Measurements from ENCODE around the gene BIRC2. TPM values are rescaled to one million over a fixed set of nuclear protein-coding genes. Genes with fewer than 3 reads are reported as not detected.

The BIRC2 gene
- total RNA-seq, 1 experiment from 2014 or later: 28.2 TPM

DNA sequence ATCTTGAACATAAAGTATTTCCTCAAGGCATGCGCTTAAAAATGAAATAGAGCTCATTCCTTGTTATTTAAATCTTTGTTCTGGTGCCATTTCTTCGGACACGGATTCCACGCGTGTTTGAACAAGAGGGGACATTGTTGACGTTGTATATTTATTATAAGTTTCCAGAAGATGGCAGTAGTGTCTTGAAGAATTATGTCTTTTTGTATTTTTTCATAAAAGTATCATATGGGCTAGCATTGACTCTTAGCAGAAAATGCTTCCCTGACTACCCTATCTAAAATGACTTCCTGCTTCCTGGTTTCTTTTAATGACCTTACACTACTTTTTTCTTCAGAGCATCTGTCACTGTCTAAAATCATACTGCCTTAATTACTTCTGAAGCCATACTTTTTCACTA lies 20.4 kb downstream of the BIRC2 start:
- Histone ChIP-seq H4K20me1 (ENCODE audit: control insufficient read depth, insufficient read depth, insufficient read length) (no peaks in the 10 kb centered on the region), H4K91ac (ENCODE audit: insufficient read length, low read depth, low read length) (no peak overlapping the region), H3T11ph (ENCODE audit: low read length) (no peak overlapping the region), H3K4me1 (ENCODE audit: insufficient read depth, low read length) (no peaks in the 10 kb centered on the region), H4K5ac (ENCODE audit: insufficient read length, low read depth, low read length) (no peak overlapping the region), H3K4ac (ENCODE audit: low read depth, low read length) (no peak overlapping the region), H2BK120ac (ENCODE audit: low read depth, low read length, poor library complexity, severe bottlenecking) (no peak overlapping the region), H3K27me3 (ENCODE audit: insufficient read depth, low read length) (no peaks in the 10 kb centered on the region), H3K14ac (ENCODE audit: insufficient read depth, low read length) (no peak overlapping the region), H3K9ac (ENCODE audit: extremely low read depth, insufficient read length, low read length) (no peak overlapping the region), H2AFZ (ENCODE audit: low read length) (no peak overlapping the region), H3K23me2 (ENCODE audit: insufficient read length, low read depth, low read length, poor library complexity, severe bottlenecking) (no peaks in the 10 kb centered on the region), H2AK5ac (ENCODE audit: insufficient read length, low read length) (no peak overlapping the region), H3K27ac (ENCODE audit: insufficient read length, low read depth, low read length) (no peak overlapping the region), H3K23ac (ENCODE audit: insufficient read length, low read depth, low read length) (no peak overlapping the region), H2BK5ac (ENCODE audit: insufficient read length, low read length) (no peak overlapping the region), H3K56ac (ENCODE audit: insufficient read length, low read depth, low read length) (no peak overlapping the region), H2BK15ac (ENCODE audit: low read depth, low read length) (no peak overlapping the region), H3K4me2 (ENCODE audit: insufficient read depth, insufficient read length, low read length) (no peak overlapping the region), H3K79me2 (ENCODE audit: insufficient read depth, low read length) (no peaks in the 10 kb centered on the region), H2BK20ac (ENCODE audit: low read depth, low read length, poor library complexity, severe bottlenecking) (no peak overlapping the region), H3K9me3 (ENCODE audit: control insufficient read depth, low read depth, low read length) (no peaks in the 10 kb centered on the region), H2BK12ac (ENCODE audit: insufficient read length, low read depth, low read length) (no peak overlapping the region), H3K18ac (ENCODE audit: insufficient read length, low read depth, low read length) (no peak overlapping the region), H4K8ac (replicated peaks; ENCODE audit: insufficient read length, low read depth, low read length) (no peak overlapping the region), H3K79me1 (ENCODE audit: insufficient read depth, low read depth, low read length, poor library complexity, severe bottlenecking) (no peaks in the 10 kb centered on the region)
- H3K27me3 Mint-ChIP-seq (ENCODE audit: low read depth): no peaks in the 10 kb centered on the region
- peaks cover 24 to 64% (median 61%) of the 10 kb centered on the region in 3 experiments for H3K36me3 Mint-ChIP-seq (ENCODE audit: insufficient read depth in 1 of 3, low read depth in 3 of 3)
- no CpG with 5 or more reads among the region's 6 CpGs for WGBS (ENCODE audit: extremely low coverage, insufficient read length, low lambda C conversion rate)
- H3K4me3 Mint-ChIP-seq: no peak overlapping the region
- no peaks in the 10 kb centered on the region; a peak in 1 of 5 replicates for H3K9me3 Mint-ChIP-seq
- TF ChIP-seq, protein P1, sequence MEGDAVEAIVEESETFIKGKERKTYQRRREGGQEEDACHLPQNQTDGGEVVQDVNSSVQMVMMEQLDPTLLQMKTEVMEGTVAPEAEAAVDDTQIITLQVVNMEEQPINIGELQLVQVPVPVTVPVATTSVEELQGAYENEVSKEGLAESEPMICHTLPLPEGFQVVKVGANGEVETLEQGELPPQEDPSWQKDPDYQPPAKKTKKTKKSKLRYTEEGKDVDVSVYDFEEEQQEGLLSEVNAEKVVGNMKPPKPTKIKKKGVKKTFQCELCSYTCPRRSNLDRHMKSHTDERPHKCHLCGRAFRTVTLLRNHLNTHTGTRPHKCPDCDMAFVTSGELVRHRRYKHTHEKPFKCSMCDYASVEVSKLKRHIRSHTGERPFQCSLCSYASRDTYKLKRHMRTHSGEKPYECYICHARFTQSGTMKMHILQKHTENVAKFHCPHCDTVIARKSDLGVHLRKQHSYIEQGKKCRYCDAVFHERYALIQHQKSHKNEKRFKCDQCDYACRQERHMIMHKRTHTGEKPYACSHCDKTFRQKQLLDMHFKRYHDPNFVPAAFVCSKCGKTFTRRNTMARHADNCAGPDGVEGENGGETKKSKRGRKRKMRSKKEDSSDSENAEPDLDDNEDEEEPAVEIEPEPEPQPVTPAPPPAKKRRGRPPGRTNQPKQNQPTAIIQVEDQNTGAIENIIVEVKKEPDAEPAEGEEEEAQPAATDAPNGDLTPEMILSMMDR (conservative IDR thresholded peaks at IDR 0.05): 0 out of 3 replicates have a peak, but pooled peaks have one; percentile 13
- 0 out of 4 replicates have a peak, but pooled peaks cover 0 to 6% of the 10 kb centered on the region in 2 experiments for H3K4me1 Mint-ChIP-seq
- no peak overlapping the region for H3K27ac Mint-ChIP-seq
- DNase-seq: no peak
